MM.1S (cell line): Measurements from ENCODE around the gene PNPLA6.

Experiments
- DNase-seq: peaks from one replicate; pipeline ENCODE4 v3.0.0-alpha.2; 2015
- H2AFZ ChIP-seq: fragments of 300-600 bp; sonication (generic); 2 replicates; pipeline ENCODE4 v1.6.0; 2016; ENCODE audit warnings: antibody characterized with exemption, low read length
- H3F3A ChIP-seq: fragments of 300-600 bp; sonication (generic); 2 replicates; pipeline ENCODE4 v1.6.1; 2016; ENCODE audit warnings: mild to moderate bottlenecking, antibody characterized with exemption, low read length, moderate library complexity, mixed read lengths; ENCODE audit not compliant: insufficient read depth
- H3K27ac ChIP-seq: fragments of 300-600 bp; sonication (generic); 2 replicates; pipeline ENCODE4 v1.5.1; 2016; ENCODE audit warnings: mild to moderate bottlenecking, low read length
- H3K27me3 ChIP-seq: fragments of 300-600 bp; sonication (generic); replicated peaks from 2 replicates; pipeline ENCODE4 v1.6.0; 2016; ENCODE audit warnings: low read length; ENCODE audit not compliant: insufficient read depth
- H3K36me3 ChIP-seq: fragments of 300-600 bp; sonication (generic); replicated peaks from 2 replicates; pipeline ENCODE4 v1.6.1; 2016; ENCODE audit warnings: mild to moderate bottlenecking, low read length, mixed read lengths; ENCODE audit not compliant: insufficient read depth
- H3K4me1 ChIP-seq: fragments of 300-600 bp; sonication (generic); 2 replicates; pipeline ENCODE4 v1.6.1; 2016; ENCODE audit warnings: low read length, mixed read lengths
- H3K4me2 ChIP-seq: fragments of 300-600 bp; sonication (generic); 2 replicates; pipeline ENCODE4 v1.6.0; 2016; ENCODE audit warnings: low read depth, low read length
- H3K4me3 ChIP-seq: fragments of 300-600 bp; sonication (generic); 2 replicates; pipeline ENCODE4 v1.5.1; 2016; ENCODE audit warnings: low read length, mixed read lengths
- H3K79me2 ChIP-seq: fragments of 300-600 bp; sonication (generic); 2 replicates; pipeline ENCODE4 v1.6.1; 2016; ENCODE audit warnings: mixed run types, low read length, mixed read lengths
- H3K9ac ChIP-seq: fragments of 300-600 bp; sonication (generic); 2 replicates; pipeline ENCODE4 v1.6.1; 2016; ENCODE audit warnings: low read length, mixed read lengths
- H3K9me2 ChIP-seq: fragments of 300-600 bp; sonication (generic); replicated peaks from 2 replicates; pipeline ENCODE4 v1.6.1; 2016; ENCODE audit warnings: mild to moderate bottlenecking, low read length, mixed read lengths; ENCODE audit not compliant: insufficient read depth
- H3K9me3 ChIP-seq: fragments of 300-600 bp; sonication (generic); replicated peaks from 2 replicates; pipeline ENCODE4 v1.6.1; 2016; ENCODE audit warnings: mild to moderate bottlenecking, low read length, mixed read lengths; ENCODE audit not compliant: insufficient read depth
- H4K20me1 ChIP-seq: fragments of 300-600 bp; sonication (generic); 2 replicates; pipeline ENCODE4 v1.6.1; 2016; ENCODE audit warnings: mild to moderate bottlenecking, low read length, moderate library complexity, mixed read lengths; ENCODE audit not compliant: insufficient read depth
- EZH2 ChIP-seq: fragments of 300-600 bp; sonication (generic); optimal IDR thresholded peaks from 2 replicates; pipeline ENCODE3; 2017; ENCODE audit warnings: low read depth, mild to moderate bottlenecking, antibody characterized with exemption, low read length, mixed read lengths
- EZH2phosphoT487 ChIP-seq: fragments of 300-600 bp; sonication (generic); IDR thresholded peaks from 2 replicates; pipeline ENCODE4 v1.6.1; 2018; ENCODE audit warnings: antibody characterized with exemption, low read length
- TF ChIP-seq, protein P1 (sequence below): fragments of 300-600 bp; sonication (generic); IDR thresholded peaks from 2 replicates; pipeline ENCODE4 v1.5.1; 2016; ENCODE audit warnings: antibody characterized with exemption, low read length, mixed read lengths

PNPLA6 gene

DNA sequence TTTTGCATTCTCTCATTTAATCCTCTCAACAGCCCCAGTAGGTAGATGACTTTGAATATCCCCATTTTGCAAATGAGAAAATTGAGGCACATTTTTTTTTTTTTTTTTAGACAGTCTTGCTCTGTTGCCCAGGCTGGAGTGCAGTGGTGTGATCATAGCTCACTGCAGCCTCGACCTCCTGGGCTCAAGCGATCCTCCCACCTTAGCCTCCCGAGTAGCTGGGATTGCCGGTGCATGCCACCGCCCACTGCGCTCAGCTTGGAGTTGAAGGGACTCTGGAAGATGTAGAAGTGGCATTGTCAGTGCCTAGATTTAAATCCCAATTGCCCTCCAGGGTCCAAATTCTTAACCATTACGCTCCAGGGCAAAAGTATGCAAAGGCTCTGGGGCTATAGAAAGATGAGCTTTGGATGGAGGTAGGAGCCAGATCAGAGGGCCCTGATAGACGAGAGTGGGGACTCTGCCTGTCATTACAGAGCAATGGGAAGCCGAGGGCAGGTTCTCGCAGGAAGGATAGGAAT, 13.9 kb upstream of the PNPLA6 start:
- Histone ChIP-seq H3K27ac (no peak overlapping the region), H3K4me1 (peaks cover 6% of the 10 kb centered on the region; the same call in 1 of the 2 replicates), H3K9ac (peak overlapping the region; percentile 37; the same call in 1 of the 2 replicates), H3K9me3 (no peaks in the 10 kb centered on the region), H4K20me1 (no peaks in the 10 kb centered on the region), H2AFZ (peak overlapping the region; percentile 85), H3K4me3 (peak overlapping the region; percentile 78), H3K79me2 (peaks cover 8% of the 10 kb centered on the region), H3F3A (no peaks in the 10 kb centered on the region), H3K4me2 (peak overlapping the region; percentile 85), H3K9me2 (no peaks in the 10 kb centered on the region), H3K36me3 (no peaks in the 10 kb centered on the region), H3K27me3 (peaks cover 8% of the 10 kb centered on the region; the same call in 1 of the 2 replicates)
- TF ChIP-seq EZH2phosphoT487 (no peak), EZH2 (no peak)
- TF ChIP-seq, protein P1, sequence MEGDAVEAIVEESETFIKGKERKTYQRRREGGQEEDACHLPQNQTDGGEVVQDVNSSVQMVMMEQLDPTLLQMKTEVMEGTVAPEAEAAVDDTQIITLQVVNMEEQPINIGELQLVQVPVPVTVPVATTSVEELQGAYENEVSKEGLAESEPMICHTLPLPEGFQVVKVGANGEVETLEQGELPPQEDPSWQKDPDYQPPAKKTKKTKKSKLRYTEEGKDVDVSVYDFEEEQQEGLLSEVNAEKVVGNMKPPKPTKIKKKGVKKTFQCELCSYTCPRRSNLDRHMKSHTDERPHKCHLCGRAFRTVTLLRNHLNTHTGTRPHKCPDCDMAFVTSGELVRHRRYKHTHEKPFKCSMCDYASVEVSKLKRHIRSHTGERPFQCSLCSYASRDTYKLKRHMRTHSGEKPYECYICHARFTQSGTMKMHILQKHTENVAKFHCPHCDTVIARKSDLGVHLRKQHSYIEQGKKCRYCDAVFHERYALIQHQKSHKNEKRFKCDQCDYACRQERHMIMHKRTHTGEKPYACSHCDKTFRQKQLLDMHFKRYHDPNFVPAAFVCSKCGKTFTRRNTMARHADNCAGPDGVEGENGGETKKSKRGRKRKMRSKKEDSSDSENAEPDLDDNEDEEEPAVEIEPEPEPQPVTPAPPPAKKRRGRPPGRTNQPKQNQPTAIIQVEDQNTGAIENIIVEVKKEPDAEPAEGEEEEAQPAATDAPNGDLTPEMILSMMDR, result no peak
- no peak for DNase-seq

DNA sequence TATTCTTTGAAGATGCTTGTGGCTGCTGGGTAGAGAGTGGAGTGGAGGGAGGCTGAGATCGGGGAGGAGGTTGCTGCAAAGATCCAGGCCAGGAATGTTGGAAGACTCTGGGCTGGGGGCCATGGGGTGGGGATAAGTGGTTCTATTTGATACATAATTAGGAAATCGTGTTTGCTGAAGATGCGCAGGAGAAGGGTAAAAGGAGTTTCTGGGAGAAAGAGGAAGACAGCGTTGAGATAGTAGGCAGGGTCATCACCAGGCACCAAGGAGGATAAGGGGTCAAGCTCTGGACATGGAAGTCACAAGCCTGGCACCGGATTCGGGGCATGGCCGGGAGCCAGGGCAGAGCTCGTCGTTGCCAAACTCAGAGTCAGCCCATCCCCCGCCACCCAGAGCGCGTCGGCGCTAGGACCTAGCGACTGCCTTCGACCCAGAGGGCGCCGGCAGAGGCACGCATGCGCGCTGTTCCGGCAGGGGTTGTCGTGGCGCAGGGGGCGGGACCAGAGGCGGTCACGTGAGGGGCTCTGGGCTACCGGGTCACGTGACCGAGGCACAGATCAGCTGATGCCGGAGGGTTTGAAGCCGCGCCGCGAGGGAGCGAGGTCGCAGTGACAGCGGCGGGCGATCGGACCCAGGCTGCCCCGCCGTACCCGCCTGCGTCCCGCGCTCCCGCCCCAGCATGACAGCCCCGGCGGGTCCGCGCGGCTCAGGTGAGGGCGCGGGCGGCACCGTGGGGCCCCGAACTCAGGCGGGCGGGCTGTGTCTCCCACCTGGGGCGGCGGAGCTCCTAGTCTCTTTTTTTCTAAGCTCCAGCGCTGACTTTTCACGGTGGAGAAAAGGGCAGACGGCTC, 13.2 kb upstream of the PNPLA6 start, which contains the start of gene MCOLN1:
Gene MCOLN1, plus strand, starts transcription at position 553 of the 851 bp plus-strand sequence. Its CDS starts 127 bp downstream, at position 680.
- Histone ChIP-seq H3K9ac (peak within 1 kb of the TSS; percentile 61), H3F3A (no peaks in the 10 kb centered on the region), H3K9me3 (no peaks in the 10 kb centered on the region), H3K27ac (no peak within 1 kb of the TSS), H3K27me3 (0 out of 2 replicates have a peak, but pooled peaks cover 2% of the 10 kb centered on the region), H2AFZ (peak within 1 kb of the TSS; percentile 85), H3K4me3 (peak within 1 kb of the TSS; percentile 78), H3K9me2 (no peaks in the 10 kb centered on the region), H3K4me1 (peaks cover 6% of the 10 kb centered on the region; the same call in 1 of the 2 replicates), H3K4me2 (peak within 1 kb of the TSS; percentile 96), H4K20me1 (no peaks in the 10 kb centered on the region), H3K79me2 (peaks cover 8% of the 10 kb centered on the region), H3K36me3 (no peaks in the 10 kb centered on the region)
- TF ChIP-seq EZH2phosphoT487 (no peak), EZH2 (no peak)
- TF ChIP-seq, protein P1, result no peak
- peak; percentile 99 for DNase-seq

- Histone ChIP-seq H3K4me3 (peak overlapping the region; percentile 78), H3F3A (no peaks in the 10 kb centered on the region), H3K9me2 (no peaks in the 10 kb centered on the region), H2AFZ (peak overlapping the region; percentile 69), H3K4me1 (peaks cover 6% of the 10 kb centered on the region; the same call in 1 of the 2 replicates), H3K79me2 (peaks cover 8% of the 10 kb centered on the region), H4K20me1 (no peaks in the 10 kb centered on the region), H3K9me3 (no peaks in the 10 kb centered on the region), H3K9ac (peak overlapping the region; percentile 61), H3K27ac (no peak overlapping the region), H3K27me3 (no peaks in the 10 kb centered on the region), H3K4me2 (peak overlapping the region; percentile 96), H3K36me3 (no peaks in the 10 kb centered on the region)
- TF ChIP-seq EZH2 (no peak), EZH2phosphoT487 (no peak)
- TF ChIP-seq, protein P1, result no peak
- DNase-seq, result peak; percentile 17
These were observed 12.4 kb upstream of the PNPLA6 start for GRCh38 chr19:7522923-7523667.
